ENCODE results near the gene C3orf33.

Gene C3orf33

GRCh38 chr3:155742349-155742965 lies 63.6 kb downstream of the C3orf33 start:
- Histone ChIP-seq H3K4me3 (ENCODE audit: low read depth, low read length) (no peak overlapping the region), H3K36me3 (ENCODE audit: insufficient read depth, low read length) (no peaks in the 10 kb centered on the region), H3K27ac (ENCODE audit: low read depth, low read length) (no peak overlapping the region), H2AFZ (ENCODE audit: low read length, unreplicated experiment) (no peak overlapping the region), H3K4me1 (ENCODE audit: control insufficient read depth, insufficient read depth, low read length, unreplicated experiment) (no peaks in the 10 kb centered on the region), H3K27me3 (ENCODE audit: insufficient read depth, low read length) (peaks cover 10% of the 10 kb centered on the region), H3K79me2 (ENCODE audit: control insufficient read depth, insufficient read depth, low read length, unreplicated experiment) (no peaks in the 10 kb centered on the region)

- Histone ChIP-seq H3K79me2 (ENCODE audit: control insufficient read depth, insufficient read depth, low read length, unreplicated experiment) (no peaks in the 10 kb centered on the region), H3K27me3 (ENCODE audit: insufficient read depth, low read length) (peaks cover 10% of the 10 kb centered on the region), H3K36me3 (ENCODE audit: insufficient read depth, low read length) (no peaks in the 10 kb centered on the region), H3K4me3 (ENCODE audit: low read depth, low read length) (no peak overlapping the region), H2AFZ (ENCODE audit: low read length, unreplicated experiment) (no peak overlapping the region), H3K27ac (ENCODE audit: low read depth, low read length) (no peak overlapping the region), H3K4me1 (ENCODE audit: control insufficient read depth, insufficient read depth, low read length, unreplicated experiment) (no peaks in the 10 kb centered on the region)
These were observed 64.5 kb downstream of the C3orf33 start for GRCh38 chr3:155741603-155742002.

GRCh38 chr3:155741101-155741500 lies 65.0 kb downstream of the C3orf33 start:
- Histone ChIP-seq H2AFZ (ENCODE audit: low read length, unreplicated experiment) (no peak overlapping the region), H3K36me3 (ENCODE audit: insufficient read depth, low read length) (no peaks in the 10 kb centered on the region), H3K27ac (ENCODE audit: low read depth, low read length) (no peak overlapping the region), H3K79me2 (ENCODE audit: control insufficient read depth, insufficient read depth, low read length, unreplicated experiment) (no peaks in the 10 kb centered on the region), H3K27me3 (ENCODE audit: insufficient read depth, low read length) (peaks cover 10% of the 10 kb centered on the region), H3K4me1 (ENCODE audit: control insufficient read depth, insufficient read depth, low read length, unreplicated experiment) (no peaks in the 10 kb centered on the region), H3K4me3 (ENCODE audit: low read depth, low read length) (no peak overlapping the region)

- no peaks in the 10 kb centered on the region for H3K79me2 ChIP-seq (ENCODE audit: control insufficient read depth, insufficient read depth, low read length, unreplicated experiment)
- no peak overlapping the region for H3K4me3 ChIP-seq (ENCODE audit: low read depth, low read length)
- H3K36me3 ChIP-seq (ENCODE audit: insufficient read depth, low read length), result no peaks in the 10 kb centered on the region
- no peak overlapping the region for H3K27ac ChIP-seq (ENCODE audit: low read depth, low read length)
- peaks cover 10% of the 10 kb centered on the region for H3K27me3 ChIP-seq (ENCODE audit: insufficient read depth, low read length)
- no peak overlapping the region for H2AFZ ChIP-seq (ENCODE audit: low read length, unreplicated experiment)
- no peaks in the 10 kb centered on the region for H3K4me1 ChIP-seq (ENCODE audit: control insufficient read depth, insufficient read depth, low read length, unreplicated experiment)
These were observed 66.9 kb downstream of the C3orf33 start for GRCh38 chr3:155739154-155739553.

GRCh38 chr3:155738580-155739076 lies 67.5 kb downstream of the C3orf33 start:
- H3K4me1 ChIP-seq (ENCODE audit: control insufficient read depth, insufficient read depth, low read length, unreplicated experiment), result no peaks in the 10 kb centered on the region
- H2AFZ ChIP-seq (ENCODE audit: low read length, unreplicated experiment), result no peak overlapping the region
- no peaks in the 10 kb centered on the region for H3K79me2 ChIP-seq (ENCODE audit: control insufficient read depth, insufficient read depth, low read length, unreplicated experiment)
- no peak overlapping the region for H3K4me3 ChIP-seq (ENCODE audit: low read depth, low read length)
- no peak overlapping the region for H3K27ac ChIP-seq (ENCODE audit: low read depth, low read length)
- H3K36me3 ChIP-seq (ENCODE audit: insufficient read depth, low read length), result no peaks in the 10 kb centered on the region
- peaks cover 10% of the 10 kb centered on the region for H3K27me3 ChIP-seq (ENCODE audit: insufficient read depth, low read length)

GRCh38 chr3:155737844-155738460 lies 68.1 kb downstream of the C3orf33 start:
- Histone ChIP-seq H3K27me3 (ENCODE audit: insufficient read depth, low read length) (peaks cover 10% of the 10 kb centered on the region), H3K36me3 (ENCODE audit: insufficient read depth, low read length) (no peaks in the 10 kb centered on the region), H3K4me3 (ENCODE audit: low read depth, low read length) (no peak overlapping the region), H2AFZ (ENCODE audit: low read length, unreplicated experiment) (no peak overlapping the region), H3K4me1 (ENCODE audit: control insufficient read depth, insufficient read depth, low read length, unreplicated experiment) (no peaks in the 10 kb centered on the region), H3K79me2 (ENCODE audit: control insufficient read depth, insufficient read depth, low read length, unreplicated experiment) (no peaks in the 10 kb centered on the region), H3K27ac (ENCODE audit: low read depth, low read length) (no peak overlapping the region)

- Histone ChIP-seq H3K27ac (ENCODE audit: low read depth, low read length) (no peak overlapping the region), H3K4me1 (ENCODE audit: control insufficient read depth, insufficient read depth, low read length, unreplicated experiment) (no peaks in the 10 kb centered on the region), H3K79me2 (ENCODE audit: control insufficient read depth, insufficient read depth, low read length, unreplicated experiment) (no peaks in the 10 kb centered on the region), H3K4me3 (ENCODE audit: low read depth, low read length) (no peak overlapping the region), H3K36me3 (ENCODE audit: insufficient read depth, low read length) (no peaks in the 10 kb centered on the region), H2AFZ (ENCODE audit: low read length, unreplicated experiment) (no peak overlapping the region), H3K27me3 (ENCODE audit: insufficient read depth, low read length) (no peaks in the 10 kb centered on the region)
These were observed 69.7 kb downstream of the C3orf33 start for GRCh38 chr3:155736381-155736780.

- no peak overlapping the region for H2AFZ ChIP-seq (ENCODE audit: low read length, unreplicated experiment)
- no peaks in the 10 kb centered on the region for H3K27me3 ChIP-seq (ENCODE audit: insufficient read depth, low read length)
- no peak overlapping the region for H3K27ac ChIP-seq (ENCODE audit: low read depth, low read length)
- H3K4me3 ChIP-seq (ENCODE audit: low read depth, low read length), result no peak overlapping the region
- H3K79me2 ChIP-seq (ENCODE audit: control insufficient read depth, insufficient read depth, low read length, unreplicated experiment), result no peaks in the 10 kb centered on the region
- H3K4me1 ChIP-seq (ENCODE audit: control insufficient read depth, insufficient read depth, low read length, unreplicated experiment), result no peaks in the 10 kb centered on the region
- H3K36me3 ChIP-seq (ENCODE audit: insufficient read depth, low read length), result no peaks in the 10 kb centered on the region
These were observed 75.2 kb downstream of the C3orf33 start for GRCh38 chr3:155730843-155731242.

GRCh38 chr3:155727836-155728235 lies 78.2 kb downstream of the C3orf33 start:
- Histone ChIP-seq H2AFZ (ENCODE audit: low read length, unreplicated experiment) (no peak overlapping the region), H3K79me2 (ENCODE audit: control insufficient read depth, insufficient read depth, low read length, unreplicated experiment) (no peaks in the 10 kb centered on the region), H3K27me3 (ENCODE audit: insufficient read depth, low read length) (no peaks in the 10 kb centered on the region)

GRCh38 chr3:155714295-155714718 lies 91.8 kb downstream of the C3orf33 start:
- Histone ChIP-seq H3K4me3 (ENCODE audit: low read depth, low read length) (no peak overlapping the region), H2AFZ (ENCODE audit: low read length, unreplicated experiment) (no peak overlapping the region), H3K79me2 (ENCODE audit: control insufficient read depth, insufficient read depth, low read length, unreplicated experiment) (no peaks in the 10 kb centered on the region), H3K4me1 (ENCODE audit: control insufficient read depth, insufficient read depth, low read length, unreplicated experiment) (no peaks in the 10 kb centered on the region), H3K36me3 (ENCODE audit: insufficient read depth, low read length) (no peaks in the 10 kb centered on the region), H3K27me3 (ENCODE audit: insufficient read depth, low read length) (no peaks in the 10 kb centered on the region), H3K27ac (ENCODE audit: low read depth, low read length) (no peak overlapping the region)

More at GRCh38 chr3:155727836-155728235, 78.2 kb downstream of the C3orf33 start:
- Histone ChIP-seq H3K27ac (ENCODE audit: low read depth, low read length) (no peak overlapping the region), H3K4me3 (ENCODE audit: low read depth, low read length) (no peak overlapping the region), H3K4me1 (ENCODE audit: control insufficient read depth, insufficient read depth, low read length, unreplicated experiment) (no peaks in the 10 kb centered on the region), H3K36me3 (ENCODE audit: insufficient read depth, low read length) (no peaks in the 10 kb centered on the region)

All from ACC112 (cell line).